H1 (cell line): ENCODE results near the gene B9D1. TPM values are rescaled to one million over a fixed set of nuclear protein-coding genes. Genes with fewer than 3 reads are reported as not detected.

Source experiments
- ASH2L ChIP-seq: fragments of 200-600, 300-600 bp; sonication (generic); IDR thresholded peaks from one replicate; pipeline ENCODE4 v1.7.1; 2017; ENCODE audit warnings: low read length
- BRCA1 ChIP-seq: IDR thresholded peaks from 2 replicates; pipeline ENCODE4 v1.6.1; 2012; ENCODE audit warnings: low read depth, low read length, improper control_type of control experiment
- CBX5 ChIP-seq: fragments of 300-800, 300-1000 bp; sonication (generic); IDR thresholded peaks from 2 replicates; pipeline ENCODE4 v1.7.1; 2016; ENCODE audit warnings: antibody characterized with exemption, low read length, low read depth
- CHD7 ChIP-seq: fragments of 300-600 bp; sonication (generic); IDR thresholded peaks from 2 replicates; pipeline ENCODE4 v1.7.1; 2012; ENCODE audit warnings: low read length, moderate library complexity, mild to moderate bottlenecking, inconsistent platforms; ENCODE audit not compliant: insufficient replicate concordance
- CREB1 ChIP-seq: IDR thresholded peaks from 2 replicates; pipeline ENCODE4 v1.6.1; 2012; ENCODE audit warnings: inconsistent platforms
- GABPA ChIP-seq: IDR thresholded peaks from 2 replicates; pipeline ENCODE4 v1.6.1; 2011; ENCODE audit warnings: mild to moderate bottlenecking, low read length, moderate library complexity, borderline replicate concordance; ENCODE audit not compliant: insufficient read depth
- KDM4A ChIP-seq: IDR thresholded peaks from one replicate; pipeline ENCODE4 v1.7.1; 2012; ENCODE audit warnings: low read depth, mild to moderate bottlenecking, moderate library complexity, low read length, inconsistent platforms; ENCODE audit not compliant: severe bottlenecking
- MAX ChIP-seq: IDR thresholded peaks from 2 replicates; pipeline ENCODE4 v1.6.1; 2012; ENCODE audit warnings: inconsistent platforms
- RFX5 ChIP-seq: IDR thresholded peaks from 2 replicates; pipeline ENCODE4 v1.6.1; 2011; ENCODE audit warnings: low read depth, low read length, improper control_type of control experiment, borderline replicate concordance
- SIRT6 ChIP-seq: IDR thresholded peaks from one replicate; pipeline ENCODE4 v1.7.1; 2012; ENCODE audit warnings: low read length, inconsistent platforms
- TAF1 ChIP-seq: IDR thresholded peaks from 2 replicates; pipeline ENCODE4 v1.6.1; 2011; ENCODE audit warnings: mild to moderate bottlenecking, low read depth, low read length
- polyA plus RNA-seq, 7 experiments: library from polyadenylated mRNA; depleted of rRNA in 3 of 7; stranded (reverse) in 5 of 7; unstranded in 2 of 7; fragments of >200 nt in 5 of 7; fragments of 200-250 nt in 2 of 7; gene quantifications; 1 replicate in 5 of 7; 2 replicates in 1 of 7; 4 replicates in 1 of 7; pipeline versions ENCODE4 v1.2.1 to v1.2.3, GENCODE V29; 2011 to 2013; ENCODE audit warnings: missing spikeins in 2 of 7, mixed read lengths in 2 of 7
- total RNA-seq: library from RNA; stranded (reverse); fragmentation: NEBNext Ultra II Directional; extraction: Animal tissue kit (Norgen Biotek cat#: 25700); gene quantifications from 2 replicates; pipeline ENCODE4 v1.2.1, GENCODE V29; 2021

Gene B9D1
- total and polyA plus RNA-seq, 2 of the 8 experiments (the other 6 are each of a cell fraction or from before 2014, with no cell fraction given), result 24.6 to 65.7 TPM

- TF ChIP-seq CHD7 (no peak), ASH2L (no peak), SIRT6 (no peak), RFX5 (no peak), KDM4A (no peak), CBX5 (no peak), GABPA (no peak), BRCA1 (no peak), TAF1 (no peak), MAX (no peak), CREB1 (no peak)
Observed at GRCh38 chr17:19407601-19408345, 45.2 kb upstream of the B9D1 start (continued).
